ENCODE results near the gene CYP2A7.

GRCh38 chr19:40908976-40909375 lies 26.9 kb upstream of the CYP2A7 start:
- TF ChIP-seq EP300 (conservative IDR thresholded peaks at IDR 0.05; ENCODE audit: poor library complexity, severe bottlenecking): no peak
- TF ChIP-seq RAD21 (conservative IDR thresholded peaks at IDR 0.05): no peak
- no peak for TF ChIP-seq CTCF (IDR thresholded peaks at IDR 0.05; ENCODE audit: poor library complexity, severe bottlenecking)
- no peak for TF ChIP-seq POLR2AphosphoS5 (IDR thresholded peaks at IDR 0.05)
- TF ChIP-seq REST (IDR thresholded peaks at IDR 0.05; ENCODE audit: borderline replicate concordance): no peak
- no peak for TF ChIP-seq MXI1 (conservative IDR thresholded peaks at IDR 0.05; ENCODE audit: poor library complexity, severe bottlenecking)
- no peak for TF ChIP-seq SMC3 (conservative IDR thresholded peaks at IDR 0.05; ENCODE audit: poor library complexity)

Data from neural cell (in vitro differentiated cells).